Measurements from ENCODE around the gene VSTM2L.

Gene VSTM2L

DNA sequence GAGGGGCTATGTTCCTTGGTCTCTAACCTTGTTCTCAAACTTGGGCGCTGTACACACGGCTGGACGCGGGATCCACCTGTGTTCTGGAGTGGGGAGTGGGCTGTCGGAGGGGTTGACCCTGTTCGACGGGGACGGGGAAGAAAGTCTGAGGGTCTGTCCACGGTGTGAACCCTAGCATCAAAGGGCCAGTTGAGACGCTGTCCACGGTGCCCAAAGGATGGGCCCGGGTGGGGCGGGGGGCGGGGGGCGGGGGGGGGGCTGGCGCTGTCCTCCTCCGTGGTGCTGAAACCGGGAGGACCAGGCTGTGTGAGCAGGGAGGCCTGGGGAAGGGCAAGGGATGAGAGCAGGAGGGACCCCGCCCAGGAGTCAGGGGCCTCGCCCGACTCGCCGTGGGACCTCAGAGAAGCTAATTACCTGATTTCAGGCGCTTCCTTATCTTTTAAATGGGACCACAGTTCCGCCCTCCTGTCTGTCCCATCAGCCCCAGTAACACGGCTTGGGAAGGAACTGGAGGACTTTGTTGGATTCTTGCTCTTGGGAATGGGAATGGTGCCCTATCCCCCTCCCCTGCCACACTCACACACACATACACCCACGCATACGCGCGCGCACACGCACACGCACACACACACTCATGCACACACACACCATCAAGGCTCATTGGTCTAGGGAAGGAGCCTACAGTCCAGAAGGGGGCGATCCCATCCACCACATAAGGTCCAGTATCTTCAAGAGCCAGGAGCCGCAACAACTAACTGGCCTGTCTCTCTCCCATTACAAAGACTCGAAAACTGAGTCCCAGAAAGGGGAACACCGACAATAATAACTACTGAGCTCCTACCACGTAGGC lies 1.0 kb upstream of the VSTM2L start:
- peak; percentile 38 to 47 for DNase-seq

DNA sequence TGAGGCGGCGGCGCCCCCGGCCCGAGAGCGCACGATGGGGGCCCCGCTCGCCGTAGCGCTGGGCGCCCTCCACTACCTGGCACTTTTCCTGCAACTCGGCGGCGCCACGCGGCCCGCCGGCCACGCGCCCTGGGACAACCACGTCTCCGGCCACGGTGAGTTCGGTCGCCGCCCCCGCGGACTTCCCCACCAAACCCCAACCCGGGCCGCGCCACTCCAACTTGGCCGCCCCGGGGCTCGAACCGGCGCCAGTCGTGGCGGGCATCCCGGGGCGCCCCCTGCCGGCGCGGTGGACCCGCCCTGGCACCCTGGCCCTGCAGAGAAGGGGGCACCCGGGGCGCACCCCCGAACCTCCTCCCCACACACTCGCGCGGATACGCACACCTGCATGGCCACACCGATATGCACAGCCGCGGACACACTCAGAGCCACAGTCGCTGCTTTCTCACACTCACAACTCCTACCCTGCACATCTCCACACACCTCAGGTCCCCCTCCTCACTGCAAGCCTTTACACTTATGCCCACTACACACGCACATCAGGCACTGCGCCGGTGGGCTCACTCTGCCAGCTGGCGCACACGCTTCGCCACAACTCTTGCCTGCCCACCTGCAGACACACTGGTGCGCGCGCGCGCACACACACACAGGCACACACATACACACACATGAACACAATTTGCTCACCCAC lies 535 bp downstream of the VSTM2L start:
- peak in 1 of 2 experiments; percentile 32 for DNase-seq

GRCh38 chr20:37904008-37904642 lies 1.2 kb downstream of the VSTM2L start:
- no peak for DNase-seq

- no peak for DNase-seq
These were observed 2.0 kb downstream of the VSTM2L start for GRCh38 chr20:37904845-37905373.

DNA sequence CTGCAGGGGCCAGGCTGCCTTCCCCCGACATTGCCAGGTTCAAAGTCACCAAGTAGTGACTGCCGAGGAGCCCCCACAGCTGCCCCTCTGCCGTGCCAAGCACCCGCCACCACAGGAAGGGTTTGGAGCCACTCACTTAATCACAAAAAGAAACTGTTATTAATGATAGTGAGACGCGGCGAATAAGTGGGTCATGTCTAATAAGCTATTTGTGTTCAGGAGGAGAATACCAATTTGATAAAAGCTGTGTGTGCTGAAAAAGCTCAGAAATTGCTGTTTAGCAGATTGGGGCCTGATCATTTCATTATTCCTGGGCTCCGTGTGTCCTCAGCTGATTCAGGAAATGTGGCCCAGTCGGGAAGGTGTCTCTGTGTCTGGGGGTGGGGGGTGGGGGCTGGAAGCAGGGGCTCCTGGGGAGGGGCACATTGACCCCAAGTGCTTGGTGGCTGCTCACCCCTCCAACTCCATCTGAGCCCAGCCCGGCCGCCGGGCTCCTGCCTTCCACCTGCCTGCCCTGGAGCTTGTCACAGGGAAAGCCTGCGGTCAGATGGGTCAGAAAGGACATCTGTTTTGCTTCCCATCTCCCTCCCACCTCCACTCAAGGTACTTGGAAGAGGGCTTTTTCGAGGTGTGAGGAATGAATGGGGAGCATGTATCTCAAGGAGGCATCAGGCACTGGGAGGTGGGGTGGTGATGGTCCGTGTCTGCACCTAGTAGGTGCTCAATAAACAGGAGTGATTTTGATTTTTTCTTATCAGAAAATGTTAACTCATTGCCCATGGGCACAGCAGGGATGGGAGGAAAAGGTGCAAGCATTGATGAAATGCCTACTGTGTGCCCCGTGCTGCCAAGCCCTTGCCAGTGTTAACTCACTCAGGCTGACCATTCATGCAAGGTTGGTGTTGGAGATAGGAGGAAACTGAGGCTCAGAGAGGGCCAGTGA lies 3.0 kb downstream of the VSTM2L start:
- DNase-seq, result no peak

- no peak for DNase-seq
These were observed 4.4 kb downstream of the VSTM2L start for GRCh38 chr20:37907330-37907676.

DNA sequence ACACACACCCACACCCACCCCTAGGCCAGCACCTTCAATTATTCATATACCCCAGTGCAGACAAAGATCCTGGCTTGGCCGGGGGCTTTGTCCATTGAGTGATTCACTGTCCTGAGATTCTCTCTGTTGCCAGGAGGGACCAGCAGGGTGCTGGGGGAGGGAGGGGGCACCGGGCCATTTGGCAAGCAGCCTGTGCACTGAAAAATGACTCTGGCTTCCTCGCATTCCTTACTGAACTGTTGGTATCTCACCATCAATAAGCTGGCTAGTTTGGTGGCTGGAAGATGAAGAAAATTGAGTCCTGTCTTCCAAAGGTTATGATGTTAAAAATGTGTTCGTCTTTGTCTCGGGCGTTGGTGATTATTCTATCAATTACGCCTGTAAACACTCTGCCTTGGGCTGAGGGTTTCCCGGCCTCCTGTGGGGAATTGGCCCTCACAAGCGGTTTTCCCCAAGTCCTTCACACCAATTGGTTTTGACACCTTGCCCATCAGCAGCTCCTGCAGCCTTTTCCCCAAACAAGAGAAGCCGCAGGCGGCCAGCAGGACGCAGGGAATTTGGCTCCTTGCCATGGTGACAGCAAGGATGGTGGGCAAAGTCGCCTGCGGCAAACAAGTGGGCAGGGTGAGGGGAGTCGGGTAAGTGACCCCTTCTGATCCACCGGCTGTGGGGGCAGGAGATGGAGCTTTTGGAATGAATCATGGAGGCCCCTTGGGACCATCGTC lies 4.9 kb downstream of the VSTM2L start:
- DNase-seq, result no peak

DNA sequence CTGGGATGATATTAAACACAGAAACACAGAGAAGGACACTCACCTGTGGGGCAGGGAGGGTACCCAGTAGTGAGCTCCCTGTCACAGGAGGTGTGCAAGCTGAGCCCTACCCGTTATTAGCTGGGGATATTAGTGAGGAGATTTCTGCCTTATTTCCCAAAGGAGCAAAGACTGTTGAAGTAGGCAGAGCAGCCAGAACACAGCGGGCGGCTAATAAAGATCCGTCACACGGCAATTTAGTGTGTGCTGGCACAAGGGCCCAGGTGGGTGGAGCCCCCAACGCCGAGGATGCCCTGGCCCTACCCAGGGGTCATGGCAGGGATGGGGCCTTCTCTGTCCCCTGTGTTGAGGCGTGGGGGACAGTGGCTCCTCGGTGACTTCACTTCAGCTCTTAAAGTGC lies 8.3 kb downstream of the VSTM2L start:
- DNase-seq, result no peak

- DNase-seq, result no peak
These were observed 8.9 kb downstream of the VSTM2L start for GRCh38 chr20:37911838-37912281.

- no peak for DNase-seq
These were observed 9.9 kb downstream of the VSTM2L start for GRCh38 chr20:37912874-37913273.

- DNase-seq, result no peak
These were observed 10.8 kb downstream of the VSTM2L start for GRCh38 chr20:37913567-37914366.

DNA sequence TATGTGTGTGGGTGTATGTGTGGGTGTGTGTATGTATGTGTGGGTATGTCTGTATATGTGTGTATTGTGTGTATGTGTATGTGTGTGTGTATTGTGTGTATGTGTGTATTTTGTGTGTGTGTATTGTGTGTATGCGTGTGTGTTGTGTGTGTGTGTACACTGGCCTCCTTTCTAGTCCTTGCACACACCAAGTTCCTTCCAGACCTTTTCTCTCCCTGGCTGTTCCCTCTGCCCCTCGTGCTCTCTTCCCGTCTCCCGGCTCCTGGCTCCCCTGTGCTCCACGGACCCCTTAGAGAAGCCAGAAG lies 11.4 kb downstream of the VSTM2L start:
- no peak for DNase-seq

GRCh38 chr20:37914672-37915433 lies 11.9 kb downstream of the VSTM2L start:
- peak; percentile 28 to 39 for DNase-seq

DNA sequence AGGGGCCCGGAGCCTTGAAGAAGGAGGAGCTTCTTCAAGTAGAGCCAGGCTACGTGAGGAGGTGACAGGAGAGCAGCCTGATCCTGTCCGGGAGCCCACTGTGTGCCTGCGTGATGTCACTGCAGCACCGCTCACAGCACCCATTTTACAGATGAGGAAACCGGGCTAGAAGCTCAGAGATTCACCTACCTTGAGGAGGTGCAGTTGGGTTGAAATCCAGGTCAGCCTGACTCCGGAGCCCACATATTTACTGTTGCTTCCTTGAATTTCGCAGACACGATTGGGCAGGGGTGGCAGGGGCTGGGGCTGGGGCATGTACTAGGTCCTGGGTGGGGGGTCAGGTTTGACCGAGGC lies 12.5 kb downstream of the VSTM2L start:
- DNase-seq, result peak in 1 of 2 experiments; percentile 22

DNA sequence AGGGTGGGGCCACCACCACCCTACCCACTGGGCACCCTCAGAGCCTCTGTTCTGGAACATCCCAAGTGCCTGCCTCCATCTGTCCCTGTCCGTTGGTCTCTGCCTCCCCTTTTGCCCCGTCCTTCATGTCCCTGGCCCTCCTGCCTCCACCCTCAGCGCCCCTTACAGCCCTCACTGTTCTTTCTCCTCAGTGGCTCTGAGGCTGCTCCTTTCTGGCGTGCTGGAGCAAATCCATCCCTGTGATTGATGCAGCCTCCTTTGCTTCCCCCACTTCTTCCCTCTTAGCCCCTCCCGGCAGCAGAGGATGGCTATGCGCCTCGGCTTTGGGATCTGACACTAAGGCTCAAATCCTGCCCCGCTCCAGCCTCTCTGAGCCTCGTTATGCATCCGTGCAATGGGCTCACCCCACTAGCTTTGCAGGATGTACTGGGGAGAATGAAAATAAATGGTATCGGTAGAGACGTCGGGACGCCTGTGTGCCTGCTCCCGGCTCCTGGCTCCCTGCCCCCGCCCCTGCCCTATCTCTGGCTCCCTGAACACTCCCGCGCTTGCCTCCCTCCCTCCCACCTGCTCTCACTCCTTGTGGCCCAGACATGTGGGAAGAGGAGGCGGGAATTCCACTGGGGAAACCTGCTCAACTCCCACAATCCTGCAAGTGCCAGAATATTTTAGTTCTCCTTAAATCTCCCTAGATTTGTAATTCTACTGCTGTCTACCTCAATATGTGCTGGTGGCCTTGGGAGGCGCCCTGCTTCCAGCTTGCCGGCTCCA lies 13.1 kb downstream of the VSTM2L start:
- no peak for DNase-seq

GRCh38 chr20:37917461-37917860 lies 14.5 kb downstream of the VSTM2L start:
- no peak for DNase-seq

DNA sequence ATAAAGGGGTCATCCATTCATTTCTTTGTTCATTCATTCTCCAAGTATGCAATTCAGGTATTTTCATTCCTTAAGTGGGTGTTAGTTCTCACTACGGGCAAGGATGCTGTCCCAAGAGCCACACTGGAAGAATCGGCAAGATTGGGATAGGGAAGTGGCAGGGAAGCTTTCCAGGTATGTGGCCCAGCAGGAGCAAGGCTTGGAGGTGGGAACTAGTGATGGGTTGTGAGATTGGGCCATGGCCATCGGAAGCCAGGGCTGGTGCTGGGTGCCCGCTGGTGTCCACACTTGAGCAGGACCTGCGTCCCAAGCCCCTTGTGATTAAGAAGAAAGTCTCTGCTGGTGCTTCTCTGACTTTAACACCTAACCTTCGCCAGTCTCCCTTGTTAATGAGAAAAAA lies 15.1 kb downstream of the VSTM2L start:
- DNase-seq, result no peak

DNA sequence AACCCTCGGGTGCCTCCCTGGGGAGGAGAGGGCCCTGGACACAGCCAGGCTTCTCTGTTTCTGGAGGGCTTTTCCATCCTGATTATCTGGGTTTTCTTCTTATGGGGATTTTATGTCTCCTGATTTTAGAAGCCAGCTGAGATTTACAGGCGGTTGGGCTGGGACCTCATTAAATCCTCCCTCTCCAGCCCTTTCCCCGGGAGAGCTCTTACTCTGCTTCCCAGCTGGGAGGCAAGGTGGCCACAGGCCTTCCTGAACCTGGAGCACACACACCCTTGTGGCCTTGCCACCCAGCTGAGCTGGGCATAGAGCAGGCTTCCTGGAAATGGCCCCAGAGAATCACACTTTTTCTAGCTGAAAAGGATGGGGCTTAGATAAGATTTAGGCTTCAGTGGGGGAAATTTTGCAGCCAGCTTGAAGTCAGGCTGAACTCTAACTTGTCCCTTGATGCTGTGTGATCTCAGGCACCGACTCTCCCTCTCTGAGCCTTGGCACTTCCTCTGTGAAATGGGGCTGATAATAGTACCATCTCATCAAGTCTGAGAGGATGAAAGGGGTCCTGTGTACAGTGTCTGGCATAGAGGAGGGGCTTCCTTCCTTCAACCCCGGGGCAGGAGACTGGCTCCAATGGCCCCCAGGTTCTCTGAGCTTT lies 16.6 kb downstream of the VSTM2L start:
- no peak for DNase-seq

DNA sequence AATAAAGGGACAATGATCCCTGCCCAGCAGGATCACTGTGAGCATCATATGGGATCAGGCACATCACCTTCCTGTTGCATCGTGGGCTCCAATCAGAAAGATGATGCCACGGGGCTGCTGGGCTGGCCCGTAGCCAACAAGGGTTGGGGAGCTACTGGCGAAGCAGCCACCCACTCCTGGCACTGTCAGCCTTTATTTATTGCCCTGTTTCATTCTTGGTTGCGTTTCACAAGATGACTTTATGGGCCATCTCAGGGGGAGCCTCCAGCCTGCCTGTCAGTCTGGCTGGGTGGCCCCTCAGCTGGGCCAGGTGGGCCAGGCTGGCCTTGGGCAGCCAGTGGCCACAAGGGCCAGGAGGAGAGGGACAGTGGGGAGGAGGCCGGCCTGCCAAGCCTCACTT lies 17.3 kb downstream of the VSTM2L start:
- DNase-seq, result peak; percentile 31 to 32

All from activated T-cell treated with anti-CD3 and anti-CD28 coated beads, Interleukin-2, amount 50 U/mL, for 48 hours (primary cell).